Vagina (tissue), 2 donors: ENCODE data around the gene CUBN.

Experiments
- CTCF ChIP-seq, 3 experiments: fragments of 450-650 bp in 2 of 3; fragments of 200-600 bp in 1 of 3; sonication (generic) in 1 of 3; IDR thresholded peaks; one replicate each; pipeline ENCODE4 v1.5.1; 2017 to 2019; ENCODE audit warnings: antibody characterized with exemption in 3 of 3, mild to moderate bottlenecking in 2 of 3, moderate library complexity in 2 of 3
- POLR2AphosphoS5 ChIP-seq, 2 donors: sonication (generic); formaldehyde crosslinking; IDR thresholded peaks; one replicate each; pipeline ENCODE4 v1.9.0; 2017; ENCODE audit warnings: antibody characterized with exemption in 2 of 2, mild to moderate bottlenecking in 2 of 2, low read depth in 1 of 2; ENCODE audit not compliant: insufficient read depth in 1 of 2

GRCh38 chr10:16780338-16780880 is 349.2 kb downstream of the CUBN start:
- no peak for TF ChIP-seq POLR2AphosphoS5 (IDR thresholded peaks at IDR 0.05; ENCODE audit: insufficient read depth in 1 of 2, low read depth in 1 of 2)
- no peak for TF ChIP-seq CTCF (IDR thresholded peaks at IDR 0.05)
